ENCODE results near the gene SECISBP2L.

Gene SECISBP2L

GRCh38 chr15:48963524-48964113, 82.6 kb downstream of the SECISBP2L start, which contains the start of gene SHC4:
TSS of gene SHC4 (minus strand) at chr15:48963919. CDS start at chr15:48963015, 904 bp downstream.
- DNase-seq (ENCODE audit: low read depth in 2 of 2): no peak

- no peak for DNase-seq (ENCODE audit: low read depth in 2 of 2)
Observed at GRCh38 chr15:48962662-48963523, 83.4 kb downstream of the SECISBP2L start.

- DNase-seq (ENCODE audit: low read depth in 2 of 2): no peak
Observed at GRCh38 chr15:48955967-48956366, 90.3 kb downstream of the SECISBP2L start.

- DNase-seq (ENCODE audit: low read depth in 2 of 2): no peak
Observed at GRCh38 chr15:48955370-48955769, 90.9 kb downstream of the SECISBP2L start.

- no peak for DNase-seq (ENCODE audit: low read depth in 2 of 2)
Observed at GRCh38 chr15:48954538-48954937, 91.7 kb downstream of the SECISBP2L start.

GRCh38 chr15:48946840-48947187, 99.4 kb downstream of the SECISBP2L start:
- no peak for DNase-seq (ENCODE audit: low read depth in 2 of 2)

- no peak for DNase-seq (ENCODE audit: low read depth in 2 of 2)
Observed at GRCh38 chr15:48946074-48946839, 100.0 kb downstream of the SECISBP2L start.

GRCh38 chr15:48945386-48945785, 100.9 kb downstream of the SECISBP2L start:
- DNase-seq (ENCODE audit: low read depth in 2 of 2): no peak

- DNase-seq (ENCODE audit: low read depth in 2 of 2): no peak
Observed at GRCh38 chr15:48941904-48942303, 104.3 kb downstream of the SECISBP2L start.

- DNase-seq (ENCODE audit: low read depth in 2 of 2): no peak
Observed at GRCh38 chr15:48940508-48940907, 105.7 kb downstream of the SECISBP2L start.

GRCh38 chr15:48939648-48940047, 106.6 kb downstream of the SECISBP2L start:
- DNase-seq (ENCODE audit: low read depth in 2 of 2): no peak
